GM19025 (cell line): ENCODE data around the gene ARHGEF37.

ENCODE experiments used
- ATAC-seq: cut with Tn5 transposase; IDR thresholded peaks from one replicate; pipeline ENCODE4 v1.9.1; 2021; ENCODE audit warnings: mild to moderate bottlenecking, low read depth, moderate library complexity; ENCODE audit not compliant: unreplicated experiment

Gene ARHGEF37

DNA sequence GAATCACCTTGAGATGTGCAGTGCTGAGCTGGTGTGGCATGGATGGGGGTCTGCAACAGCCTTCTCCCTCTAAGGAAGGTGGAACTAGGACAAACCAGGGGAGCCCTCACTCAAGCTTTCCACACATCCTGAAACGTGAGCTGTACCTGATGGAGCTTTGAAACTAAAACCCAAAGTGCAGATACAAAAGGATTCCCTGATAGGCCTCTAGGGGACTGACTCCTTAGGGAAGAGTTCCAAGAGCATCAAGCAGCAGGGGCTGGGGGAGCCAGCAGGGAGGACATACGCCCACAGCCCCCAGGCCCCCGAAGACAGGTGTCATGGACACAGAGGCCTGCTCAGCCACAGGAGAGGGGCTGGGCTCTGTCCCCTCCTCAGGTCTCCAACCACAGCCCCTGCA lies 17.7 kb downstream of the ARHGEF37 start:
- ATAC-seq: no peak

DNA sequence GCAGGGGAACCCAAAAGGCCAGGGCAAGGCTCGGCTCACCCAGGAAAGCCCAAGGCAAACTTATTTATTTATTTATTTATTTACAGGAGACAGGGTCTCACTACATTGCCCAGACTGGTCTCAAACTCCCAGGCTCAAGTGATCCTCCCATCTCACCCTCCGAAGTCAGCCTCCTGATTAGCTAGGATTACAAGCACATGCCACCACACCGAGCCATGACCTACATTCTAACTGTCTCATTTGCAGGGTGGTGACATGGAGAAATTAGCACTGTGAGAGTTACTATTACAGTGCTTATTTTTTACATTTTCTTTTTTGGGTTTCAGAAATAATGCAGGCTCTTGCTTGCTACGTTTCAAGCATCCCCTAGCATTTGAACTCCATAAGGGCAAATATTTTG lies 18.1 kb downstream of the ARHGEF37 start:
- ATAC-seq: no peak

DNA sequence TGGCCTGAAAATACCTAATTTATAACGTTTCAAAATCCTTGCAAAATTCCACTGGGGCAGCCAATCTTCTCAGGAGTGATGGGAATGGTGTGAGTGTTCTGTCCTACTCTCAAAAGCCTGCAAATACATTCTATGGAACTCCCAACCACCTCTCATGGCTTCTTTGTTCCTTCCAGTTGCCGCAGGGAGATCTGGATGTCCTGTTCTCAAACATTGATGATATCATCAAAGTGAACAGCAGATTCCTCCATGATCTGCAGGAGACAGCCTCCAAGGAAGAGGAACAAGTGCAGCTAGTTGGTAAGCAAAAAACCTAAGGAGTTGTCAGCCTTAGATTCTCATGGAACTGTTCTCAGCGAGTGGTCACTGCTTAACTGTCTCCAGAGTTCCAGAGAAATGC lies 19.6 kb downstream of the ARHGEF37 start:
- no peak for ATAC-seq

DNA sequence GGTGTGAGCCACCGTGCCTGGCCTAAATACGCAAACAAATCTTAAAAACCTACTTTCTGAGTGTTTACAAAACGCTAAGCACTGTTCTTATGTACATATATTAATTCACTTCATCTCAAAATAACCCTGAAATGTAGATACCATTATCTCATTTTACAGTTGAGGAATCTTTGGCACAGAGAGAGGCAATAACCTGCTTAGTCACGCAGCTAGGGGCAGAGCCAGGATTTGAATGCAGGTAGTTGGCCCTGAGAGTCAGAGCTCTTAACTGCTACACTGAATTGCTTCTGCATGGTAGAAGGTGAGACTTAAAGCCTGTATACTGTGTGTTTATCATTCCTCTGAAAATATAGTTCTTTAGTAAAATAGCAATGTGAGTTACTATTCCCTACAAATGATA lies 21.9 kb downstream of the ARHGEF37 start:
- no peak for ATAC-seq

DNA sequence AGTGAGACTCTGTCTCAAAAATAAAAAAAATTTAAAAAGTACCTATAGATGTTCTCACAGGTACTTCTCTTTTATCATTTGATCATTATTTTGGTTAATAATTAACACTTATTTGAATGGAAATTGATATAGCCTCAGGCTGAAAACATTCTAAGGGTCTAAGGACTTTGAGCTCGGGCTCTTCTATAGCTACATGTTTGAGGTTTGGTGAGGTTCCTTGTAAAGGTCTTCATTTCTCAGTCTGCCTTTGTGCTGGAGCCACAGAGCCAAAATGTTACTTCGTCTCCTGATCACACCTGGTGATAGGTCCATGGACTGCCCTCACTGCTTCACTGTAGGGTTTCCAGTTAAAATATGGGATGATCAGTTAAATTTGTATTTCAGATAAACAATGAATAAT lies 22.6 kb downstream of the ARHGEF37 start:
- no peak for ATAC-seq

DNA sequence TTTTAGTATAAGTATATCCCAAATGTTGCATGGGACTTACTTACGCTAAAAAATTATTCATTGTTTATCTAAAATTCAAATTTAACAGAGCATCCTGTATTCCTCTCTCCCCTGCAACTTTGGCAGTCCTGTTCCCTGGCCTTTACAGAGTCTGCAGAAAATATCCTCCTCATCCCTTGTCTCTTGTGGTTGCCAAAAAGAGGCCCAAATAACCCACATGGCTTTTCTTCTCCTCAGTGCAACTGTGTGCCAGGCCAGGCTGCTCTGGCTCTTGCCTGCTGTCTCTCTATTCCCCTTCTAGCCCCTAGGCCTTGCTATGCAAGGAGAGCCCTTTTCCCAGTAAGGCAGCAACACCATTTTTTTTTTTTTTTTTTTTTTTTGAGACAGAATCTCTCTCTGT lies 23.0 kb downstream of the ARHGEF37 start:
- no peak for ATAC-seq

DNA sequence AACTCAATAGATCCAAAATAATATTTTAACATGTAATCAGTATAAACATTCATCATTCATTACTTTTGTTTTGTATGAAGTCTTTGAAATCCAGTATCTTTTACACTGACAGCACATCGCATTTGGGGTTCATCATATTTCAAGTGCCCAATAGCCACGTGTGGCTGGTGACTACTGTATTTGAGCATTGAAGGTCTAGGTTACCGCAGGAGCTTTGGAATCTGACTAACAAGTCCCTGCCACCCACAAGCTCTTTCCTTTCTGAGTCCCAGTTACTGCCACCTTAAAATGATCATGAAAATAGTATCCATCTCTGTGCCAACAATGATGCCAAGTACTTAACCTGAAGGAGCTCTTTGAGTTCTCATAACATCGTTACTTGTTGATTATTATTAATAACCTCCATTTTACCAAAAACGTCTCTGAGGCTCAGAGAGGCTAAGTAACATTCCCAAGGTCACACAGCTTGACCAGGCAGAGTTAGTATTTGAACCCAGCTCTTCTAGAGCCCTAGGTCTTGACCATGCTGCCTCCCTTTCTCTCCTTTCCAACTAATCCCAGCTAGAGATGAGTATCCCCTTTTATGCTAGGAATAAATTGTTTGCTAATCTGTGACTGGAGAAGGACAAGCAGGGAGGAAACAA lies 24.2 kb downstream of the ARHGEF37 start:
- ATAC-seq: no peak

DNA sequence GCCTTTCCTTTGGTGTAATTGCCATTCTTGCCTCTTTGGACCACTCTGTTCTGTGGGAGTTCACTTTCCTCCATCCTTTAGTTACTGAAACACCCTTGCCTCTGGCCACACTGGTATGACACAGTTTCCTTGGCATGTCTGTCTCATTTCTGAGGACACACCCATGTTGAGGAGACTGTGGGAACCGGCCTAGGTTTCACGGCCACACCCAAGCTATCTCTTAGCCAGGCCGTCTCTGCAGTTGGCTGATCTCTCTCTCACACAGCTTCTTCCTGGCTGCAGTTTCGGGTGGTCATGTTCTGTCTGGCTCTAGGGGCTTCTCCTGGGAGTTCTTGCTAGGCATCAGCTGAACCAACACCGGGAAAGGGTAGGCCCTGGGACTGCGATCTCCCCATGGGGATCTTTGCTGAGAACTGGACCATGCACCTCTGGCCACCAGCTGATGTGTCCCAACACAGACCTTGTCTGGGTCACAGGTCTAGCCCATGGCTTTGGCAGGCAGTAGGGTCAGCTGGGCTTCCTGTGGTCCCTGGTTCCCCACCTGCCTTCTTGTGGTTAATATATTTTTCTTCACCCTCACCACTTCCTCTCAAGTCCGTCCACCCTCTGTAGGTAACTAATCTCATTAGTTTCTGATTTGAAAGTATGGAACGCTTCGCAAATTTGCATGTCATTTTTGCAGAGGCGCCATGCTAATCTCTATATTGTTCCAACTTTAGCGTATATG lies 24.9 kb downstream of the ARHGEF37 start:
- ATAC-seq: peak; percentile 84

DNA sequence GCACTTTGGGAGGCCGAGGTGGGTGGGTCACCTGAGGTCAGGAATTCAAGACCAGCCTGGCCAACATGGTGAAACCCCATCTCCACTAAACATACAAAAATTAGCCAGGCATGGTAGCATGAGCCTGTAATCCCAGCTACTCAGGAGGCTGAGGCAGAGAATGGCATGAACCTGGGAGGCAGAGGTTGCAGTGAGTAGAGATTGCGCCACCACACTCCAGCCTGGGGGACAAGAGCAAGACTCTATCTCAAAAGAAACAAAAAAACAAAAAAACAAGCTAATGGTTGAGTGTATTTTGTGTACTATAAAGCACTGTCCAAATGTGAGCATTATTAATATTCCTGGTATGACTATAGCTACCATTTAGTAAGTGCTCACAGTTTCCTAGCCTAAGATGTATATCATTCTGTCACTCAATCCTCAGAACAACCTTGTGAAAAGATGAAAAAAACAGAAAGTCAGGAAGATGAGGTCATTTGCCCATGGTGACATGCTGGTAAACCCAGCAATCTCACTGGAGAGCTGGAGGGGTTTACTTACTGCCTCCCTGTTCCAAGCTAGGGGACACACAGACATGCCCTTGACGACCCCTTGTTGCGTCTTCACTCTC lies 27.7 kb downstream of the ARHGEF37 start:
- no peak for ATAC-seq

DNA sequence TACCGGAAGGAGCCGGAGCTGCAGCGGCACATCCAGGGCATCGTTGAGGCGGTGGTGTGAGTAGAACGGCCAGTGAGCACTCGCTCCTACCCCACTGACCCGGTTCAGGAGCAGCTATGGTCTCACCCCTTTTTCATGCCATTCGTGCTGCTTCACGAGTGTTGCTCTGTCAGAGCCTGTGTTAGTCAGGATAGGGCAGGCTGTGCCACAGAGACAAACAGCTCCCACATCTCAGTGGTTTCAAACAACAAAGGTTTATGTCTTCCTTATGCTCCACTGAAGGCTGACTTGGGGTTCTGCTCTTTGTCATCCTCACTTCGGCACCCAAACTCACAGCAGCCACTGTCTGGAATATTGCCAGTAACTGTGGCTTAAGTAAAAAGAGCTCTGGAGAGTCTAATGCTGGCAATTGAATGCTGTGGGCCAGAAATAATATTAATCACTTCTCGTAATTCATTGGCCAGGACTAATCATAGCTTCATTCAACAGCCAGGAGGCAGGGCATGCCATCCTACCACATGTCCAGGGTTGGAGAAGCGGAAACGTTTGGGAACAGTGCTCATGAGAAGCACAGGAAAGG lies 28.4 kb downstream of the ARHGEF37 start:
- ATAC-seq: no peak

DNA sequence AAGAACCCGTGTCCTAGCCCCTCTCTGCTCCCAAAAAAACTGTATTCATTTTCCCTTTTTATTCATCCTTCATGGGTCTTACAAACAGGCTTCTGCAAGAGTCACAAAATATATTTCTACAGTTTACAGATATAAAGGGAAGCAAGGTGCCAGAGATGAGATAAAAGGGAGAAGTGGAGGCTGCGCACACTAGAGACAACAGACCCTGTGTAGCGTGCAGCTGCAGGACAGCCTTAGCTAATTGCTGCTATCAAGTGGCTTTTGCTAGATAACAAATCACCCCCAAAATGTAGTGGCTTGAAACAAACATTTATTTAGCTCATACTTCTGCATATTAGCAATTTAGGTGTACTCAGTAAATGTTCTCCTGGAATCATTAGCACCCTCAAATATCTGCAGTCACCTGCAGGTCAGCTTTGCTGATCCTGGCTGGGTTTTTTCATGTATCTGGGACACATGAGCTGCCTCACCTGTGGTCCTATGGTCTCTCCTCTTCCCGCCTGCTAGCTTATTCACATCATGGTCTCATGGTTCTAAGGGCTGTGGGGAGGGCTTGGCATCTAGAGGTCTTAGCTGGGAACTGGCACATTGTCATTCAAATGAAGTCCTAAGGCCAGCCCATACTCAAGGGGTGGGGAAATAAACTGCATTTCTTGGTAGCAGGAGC lies 29.4 kb downstream of the ARHGEF37 start:
- ATAC-seq: no peak

DNA sequence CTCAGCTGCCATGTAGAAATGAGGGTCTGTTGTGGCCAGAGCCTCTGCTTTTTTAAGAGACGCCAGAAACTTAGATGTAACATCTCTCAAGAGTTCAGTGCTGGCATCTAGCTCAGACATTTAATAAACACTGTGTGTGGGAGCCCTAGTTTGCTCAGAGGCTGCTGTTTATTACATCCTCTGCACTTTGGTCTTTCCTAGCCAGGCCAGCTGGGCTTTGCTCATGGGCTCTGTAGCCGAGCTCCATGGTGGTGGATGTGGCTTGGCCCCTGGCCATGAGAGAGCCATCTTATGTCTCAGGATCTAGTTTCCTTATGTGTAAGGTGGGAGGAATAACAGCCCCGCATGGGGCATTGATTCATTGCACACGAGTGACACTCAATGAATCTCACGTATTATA lies 30.0 kb downstream of the ARHGEF37 start:
- ATAC-seq: no peak

DNA sequence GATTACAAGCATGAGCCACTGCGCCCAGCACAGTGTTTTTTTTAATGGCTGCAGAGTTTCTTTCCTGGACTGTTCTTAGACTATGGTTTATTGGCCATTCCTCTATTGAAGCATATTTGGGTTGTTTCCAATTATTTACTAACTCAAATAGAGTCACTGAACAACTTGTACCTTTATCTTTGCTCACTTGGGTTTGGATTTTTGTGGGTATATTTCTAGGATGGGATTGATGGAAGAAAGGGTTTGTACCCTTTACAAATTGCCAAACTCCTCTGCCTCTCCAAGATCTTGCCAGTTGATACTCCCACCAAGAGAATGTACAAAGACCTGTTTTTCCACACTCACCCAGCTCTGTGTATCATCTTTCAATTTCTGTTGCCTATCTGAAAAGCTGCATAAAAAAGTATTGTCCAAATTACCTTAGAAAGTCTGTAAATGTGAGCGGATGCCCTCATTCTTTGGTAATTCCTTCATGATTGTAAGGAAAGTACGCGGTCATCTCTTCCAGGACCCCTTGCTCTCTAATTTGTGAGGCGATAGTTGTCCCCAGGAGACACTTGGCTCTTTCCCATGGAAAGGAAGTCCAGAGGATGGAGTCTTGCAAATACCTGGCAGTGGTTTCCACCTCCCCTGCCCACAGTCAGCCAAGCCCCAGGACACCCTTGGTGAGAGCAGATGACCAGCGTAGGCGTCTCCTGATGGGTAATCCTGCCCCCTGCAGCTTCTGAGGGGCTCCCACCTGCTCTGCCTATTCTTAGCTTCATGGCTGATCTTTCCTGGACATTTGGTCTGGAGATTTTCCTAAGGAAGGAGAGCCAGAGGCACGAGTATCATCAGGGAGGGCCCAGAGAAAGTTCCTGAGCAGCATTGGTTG lies 33.0 kb downstream of the ARHGEF37 start:
- no peak for ATAC-seq

DNA sequence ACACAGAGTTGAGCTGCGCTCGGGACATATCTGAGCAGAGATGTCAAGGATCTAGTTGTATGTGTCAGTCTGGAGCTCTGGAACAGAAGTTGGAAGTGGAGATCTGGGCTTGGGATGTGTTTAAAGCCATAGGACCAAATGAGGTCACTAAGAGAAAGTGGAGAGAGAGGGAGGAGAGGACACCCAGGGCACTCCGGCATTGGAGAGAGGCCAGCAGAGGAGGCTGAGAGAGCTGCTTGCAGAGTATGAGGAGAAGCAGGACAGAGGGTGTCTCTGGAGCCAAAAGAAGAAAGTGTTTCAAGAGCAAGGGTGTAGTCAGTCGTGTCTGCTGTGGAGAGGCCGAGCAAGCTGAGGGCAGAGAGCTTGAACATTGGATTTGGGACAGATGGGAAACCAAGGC lies 34.7 kb downstream of the ARHGEF37 start:
- no peak for ATAC-seq

DNA sequence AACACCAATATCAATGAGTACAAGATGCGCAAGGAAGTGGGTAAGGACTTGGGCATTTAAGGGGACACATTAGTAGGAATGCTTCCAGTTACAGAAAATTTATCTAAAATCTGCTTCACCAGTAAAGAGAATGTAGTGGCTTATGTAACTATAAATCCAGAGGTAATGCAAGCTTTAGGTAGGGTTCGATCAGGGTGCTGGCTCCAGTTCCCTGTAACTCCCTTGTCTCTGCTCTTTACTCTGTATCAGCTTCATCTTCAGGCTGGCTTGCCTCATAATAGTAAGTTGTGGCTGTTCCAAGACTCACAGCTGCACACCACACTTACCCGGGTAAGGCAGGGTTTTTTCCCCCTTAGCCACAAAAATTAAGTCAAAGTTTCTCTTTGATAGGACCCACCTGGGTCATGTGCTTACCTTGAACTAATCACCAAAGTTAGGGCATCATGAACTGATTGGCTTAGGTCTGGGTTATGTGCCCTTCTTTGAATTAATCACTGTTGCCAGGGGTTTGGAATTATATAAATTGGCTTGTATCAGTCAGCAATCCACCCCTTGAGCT lies 35.5 kb downstream of the ARHGEF37 start:
- peak; percentile 67 for ATAC-seq

DNA sequence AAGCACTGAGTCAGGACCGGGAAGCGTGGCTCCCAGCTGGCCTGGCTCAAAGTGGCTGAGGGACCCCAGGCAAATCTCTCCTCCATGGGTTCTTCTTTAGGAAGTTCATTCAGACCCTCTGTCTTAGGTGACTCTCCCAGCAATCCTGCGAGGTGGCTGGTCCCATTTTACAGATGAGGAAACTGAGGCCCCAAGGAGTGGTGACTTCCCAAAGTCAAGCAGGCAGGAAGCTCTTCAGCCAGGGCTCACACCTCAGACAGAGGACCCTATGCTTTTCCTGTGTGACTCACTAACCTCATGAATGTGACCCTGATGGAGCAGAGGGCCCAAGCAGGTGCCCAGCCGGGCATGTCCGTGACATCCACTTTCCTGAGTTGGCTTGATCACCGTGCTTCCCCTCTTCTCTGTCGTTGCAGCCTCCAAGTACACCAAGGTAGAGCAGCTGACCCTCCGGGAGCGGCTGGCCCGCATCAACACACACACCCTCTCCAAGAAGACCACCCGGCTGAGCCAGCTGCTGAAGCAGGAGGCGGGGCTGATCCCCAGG lies 36.5 kb downstream of the ARHGEF37 start:
- no peak for ATAC-seq

DNA sequence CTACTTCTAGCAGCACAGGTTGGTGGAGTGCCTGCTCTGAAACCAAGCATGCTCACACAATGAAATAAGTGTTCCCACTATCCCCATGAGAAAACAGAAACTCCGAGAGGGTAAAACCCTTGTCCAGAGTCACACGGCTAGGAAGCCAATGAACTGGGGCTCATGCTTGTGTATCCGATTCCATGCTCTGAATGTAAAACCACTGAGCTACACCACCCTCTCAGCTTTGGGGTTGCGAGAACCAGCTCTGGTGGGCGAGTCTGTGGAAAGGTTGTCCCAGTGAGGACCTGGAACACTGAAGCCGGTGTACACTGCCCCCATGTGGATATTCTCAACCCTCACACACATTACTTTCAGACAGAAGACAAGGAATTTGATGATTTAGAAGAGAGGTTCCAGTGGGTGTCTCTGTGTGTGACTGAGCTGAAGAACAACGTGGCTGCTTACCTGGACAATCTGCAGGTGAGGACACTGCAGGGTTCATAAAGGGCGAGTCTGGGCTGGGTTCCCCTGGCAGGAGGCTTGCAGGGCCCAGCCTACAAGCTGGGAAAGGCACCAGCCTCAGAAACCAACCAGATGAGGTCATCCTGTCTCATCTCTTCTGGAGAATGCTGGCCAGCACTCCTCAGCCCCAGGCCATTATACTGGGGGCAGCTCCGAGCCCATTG lies 37.4 kb downstream of the ARHGEF37 start:
- ATAC-seq: no peak

DNA sequence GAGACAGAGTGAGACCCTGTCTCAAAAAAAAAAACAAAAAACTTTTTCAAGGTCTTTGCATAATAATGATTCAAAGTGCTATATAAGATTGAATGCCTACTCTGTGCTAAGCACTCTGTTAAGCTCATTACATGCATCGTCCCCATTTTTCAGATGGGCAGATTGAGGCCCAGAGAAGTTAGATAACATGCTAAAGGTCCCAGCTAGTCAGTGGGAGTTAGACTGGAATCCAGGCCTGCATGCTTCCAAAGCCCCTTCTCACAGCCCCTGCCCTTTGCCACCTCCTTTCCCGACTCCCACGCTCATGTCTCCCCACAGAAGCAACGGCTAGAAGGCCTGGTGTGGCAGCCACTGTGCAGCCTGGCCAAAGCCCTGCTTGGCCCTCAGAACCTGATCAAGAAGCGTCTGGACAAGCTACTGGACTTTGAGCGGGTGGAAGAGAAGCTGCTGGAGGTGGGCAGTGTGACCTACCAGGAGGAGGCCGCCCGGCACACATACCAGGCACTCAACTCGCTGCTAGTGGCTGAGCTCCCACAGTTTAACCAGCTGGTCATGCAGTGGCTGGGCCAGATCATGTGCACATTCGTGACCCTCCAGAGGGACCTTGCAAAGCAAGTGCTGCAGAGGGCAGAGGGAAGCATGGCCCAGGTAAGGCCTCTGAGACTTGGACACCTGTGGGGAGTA lies 40.3 kb downstream of the ARHGEF37 start:
- no peak for ATAC-seq
